Panc1 (cell line): ENCODE measurements around the gene CFAP210. TPM values are rescaled to one million over a fixed set of nuclear protein-coding genes. Genes with fewer than 3 reads are reported as not detected.

Source experiments
- ATAC-seq: fragments of 200-7000 bp; cut with Tn5 transposase; 2 replicates; pipeline ENCODE4 v1.9.1; 2020; ENCODE audit warnings: mild to moderate bottlenecking, moderate library complexity
- BruUV-seq: library from RNA; stranded (reverse); fragments of 400-500 nt; replicated peaks from 2 replicates; lab custom pipeline; 2021; lab: Mats Ljungman, UMichigan
- CTCF ChIA-PET: fragments of 300-600 bp; sonication (Branson Sonifier 250); formaldehyde crosslinking; loops from one replicate; lab custom pipeline; 2022; ENCODE audit warnings: antibody characterized with exemption; lab: Charles Lee
- POLR2A ChIA-PET: fragments of 300-600 bp; sonication (Branson Sonifier 250); formaldehyde crosslinking; loops from one replicate; lab custom pipeline; 2022; ENCODE audit warnings: antibody characterized with exemption; lab: Charles Lee
- DNase-seq: peaks from one replicate; pipeline ENCODE4 v3.0.0-alpha.2; 2010; ENCODE audit warnings: low read depth, low spot score
- H3K27ac ChIP-seq: 2 replicates; pipeline ENCODE4 v1.5.1; 2011; ENCODE audit warnings: mild to moderate bottlenecking, low read length, inconsistent platforms
- H3K27me3 ChIP-seq: fragments of 200-500 bp; sonication (Bioruptor generic); 2 replicates; pipeline ENCODE4 v1.6.0; 2014; ENCODE audit warnings: low read length, inconsistent platforms; ENCODE audit not compliant: control insufficient read depth, insufficient read depth
- H3K36me3 ChIP-seq: fragments of 200-500 bp; sonication (Bioruptor generic); 2 replicates; pipeline ENCODE4 v1.5.1; 2014; ENCODE audit warnings: inconsistent platforms, mild to moderate bottlenecking, low read length, moderate library complexity; ENCODE audit not compliant: control insufficient read depth, insufficient read depth
- H3K4me1 ChIP-seq: 2 replicates; pipeline ENCODE4 v1.5.1; 2011; ENCODE audit warnings: inconsistent platforms, mild to moderate bottlenecking, low read length, moderate library complexity; ENCODE audit not compliant: control insufficient read depth, insufficient read depth
- H3K4me3 ChIP-seq, 2 experiments: 2 replicates each; pipeline ENCODE4 v1.5.1; 2011 to 2012; ENCODE audit warnings: low read depth in 2 of 2, low read length in 2 of 2, mild to moderate bottlenecking in 2 of 2, inconsistent platforms in 1 of 2, moderate library complexity in 1 of 2
- H3K9me3 ChIP-seq: fragments of 200-500 bp; sonication (Bioruptor generic); 2 replicates; pipeline ENCODE4 v1.5.1; 2014; ENCODE audit warnings: low read depth, mild to moderate bottlenecking, inconsistent platforms, low read length, moderate library complexity; ENCODE audit not compliant: control insufficient read depth, insufficient read depth
- CTCF ChIP-seq: fragments of 450-650 bp; IDR thresholded peaks from 2 replicates; pipeline ENCODE4 v1.5.1; 2017; ENCODE audit warnings: mild to moderate bottlenecking
- POLR2AphosphoS5 ChIP-seq: IDR thresholded peaks from 2 replicates; pipeline ENCODE4 v1.6.1; 2012; ENCODE audit warnings: mild to moderate bottlenecking, low read depth, low read length, moderate library complexity
- REST ChIP-seq, 2 experiments: IDR thresholded peaks; 2 replicates each; pipeline ENCODE4 v1.6.1; 2011 to 2012; ENCODE audit warnings: low read depth in 2 of 2, control low read depth in 1 of 2, low read length in 1 of 2, mild to moderate bottlenecking in 1 of 2, moderate library complexity in 1 of 2; ENCODE audit not compliant: insufficient read depth in 1 of 2
- SIN3A ChIP-seq: IDR thresholded peaks from 2 replicates; pipeline ENCODE4 v1.6.1; 2012; ENCODE audit warnings: low read depth, mild to moderate bottlenecking, low read length, moderate library complexity, borderline replicate concordance; ENCODE audit not compliant: insufficient read depth
- TCF7L2 ChIP-seq: IDR thresholded peaks from 2 replicates; pipeline ENCODE4 v1.6.1; 2011; ENCODE audit warnings: mild to moderate bottlenecking, low read depth, low read length, inconsistent platforms
- in situ Hi-C: cut with HindIII; loops from 2 replicates; pipeline ENCODE4 v1.10.0; 2016; ENCODE audit warnings: low sequenced_read_pairs, low pct_unique_long_range_greater_than_20kb
- intact Hi-C: fragments of 100-400 bp; cut with micrococcal nuclease; formaldehyde crosslinking; loops from one replicate; pipeline ENCODE4 v1.10.0; 2022; ENCODE audit not compliant: unreplicated experiment
- total RNA-seq: library from RNA; stranded (reverse); gene quantifications from one replicate; pipeline ENCODE4 v1.2.1, GENCODE V29; 2021; ENCODE audit not compliant: unreplicated experiment

CFAP210 gene
- total RNA-seq, 1 experiment from 2014 or later, result 0.23 TPM

GRCh38 chr2:169734169-169734847 lies 40.1 kb upstream of the CFAP210 start:
- POLR2A ChIA-PET, result interaction anchor here (0.6 kb wide), 1 partner anchor 48 kb away, joined by 3 read pairs; no protein-coding TSS in a partner anchor
- peaks cover 18% of the 10 kb centered on the region; the same call in 1 of the 2 replicates for H3K4me1 ChIP-seq
- intact Hi-C loops (no loop called here), in situ Hi-C loops (no loop called here)
- H3K4me3 ChIP-seq, result peak overlapping the region; percentile 52 to 61
- H3K27me3 ChIP-seq, result no peaks in the 10 kb centered on the region
- DNase-seq (no peak), ATAC-seq (peak; percentile 75)
- CTCF ChIA-PET, result no interaction called here
- TF ChIP-seq SIN3A, result 0 out of 2 replicates have a peak, but pooled peaks have one; percentile 33
- TF ChIP-seq CTCF, result no peak
- no peak for TF ChIP-seq POLR2AphosphoS5
- peaks cover 2% of the 10 kb centered on the region; the same call in 1 of the 2 replicates for H3K36me3 ChIP-seq
- BruUV-seq, result no TSS peak
- H3K9me3 ChIP-seq, result no peaks in the 10 kb centered on the region
- H3K27ac ChIP-seq, result peak overlapping the region; percentile 21; the same call in 1 of the 2 replicates

- BruUV-seq, result no TSS peak
- H3K27ac ChIP-seq, result no peak overlapping the region
- no peaks in the 10 kb centered on the region for H3K9me3 ChIP-seq
- TF ChIP-seq TCF7L2, result no peak
- no peak for TF ChIP-seq POLR2AphosphoS5
- no peak for TF ChIP-seq REST (IDR thresholded peaks at IDR 0.05; ENCODE audit: insufficient read depth in 1 of 2, low read depth in 2 of 2, low read length in 1 of 2)
- TF ChIP-seq SIN3A, result no peak
- TF ChIP-seq CTCF, result no peak
- ChIA-PET POLR2A (no interaction called here), CTCF (no interaction called here)
- H3K4me3 ChIP-seq, result peak overlapping the region; percentile 59 to 61
- ATAC-seq (peak; percentile 36), DNase-seq (no peak)
- in situ Hi-C loops (no loop called here), intact Hi-C loops (no loop called here)
- H3K4me1 ChIP-seq, result peaks cover 18% of the 10 kb centered on the region; the same call in 1 of the 2 replicates
- peaks cover 2% of the 10 kb centered on the region; the same call in 1 of the 2 replicates for H3K36me3 ChIP-seq
- H3K27me3 ChIP-seq, result no peaks in the 10 kb centered on the region
Observed at GRCh38 chr2:169732583-169733358, 38.6 kb upstream of the CFAP210 start.
